Skin of body (tissue), 2 donors: ENCODE results near the gene VSTM4. TPM values are rescaled to one million over a fixed set of nuclear protein-coding genes. Genes with fewer than 3 reads are reported as not detected.

ENCODE experiments used
- DNase-seq: peaks from one replicate; lab custom pipeline; 2025; lab: John Stamatoyannopoulos, UW
- total RNA-seq: library from RNA; depleted of rRNA; stranded (reverse); fragments of >200 nt; gene quantifications from one replicate; pipeline ENCODE4 v1.2.3, GENCODE V29; 2014

Gene VSTM4
- total RNA-seq, 1 donor from 2014 or later, result 40.5 TPM

DNA sequence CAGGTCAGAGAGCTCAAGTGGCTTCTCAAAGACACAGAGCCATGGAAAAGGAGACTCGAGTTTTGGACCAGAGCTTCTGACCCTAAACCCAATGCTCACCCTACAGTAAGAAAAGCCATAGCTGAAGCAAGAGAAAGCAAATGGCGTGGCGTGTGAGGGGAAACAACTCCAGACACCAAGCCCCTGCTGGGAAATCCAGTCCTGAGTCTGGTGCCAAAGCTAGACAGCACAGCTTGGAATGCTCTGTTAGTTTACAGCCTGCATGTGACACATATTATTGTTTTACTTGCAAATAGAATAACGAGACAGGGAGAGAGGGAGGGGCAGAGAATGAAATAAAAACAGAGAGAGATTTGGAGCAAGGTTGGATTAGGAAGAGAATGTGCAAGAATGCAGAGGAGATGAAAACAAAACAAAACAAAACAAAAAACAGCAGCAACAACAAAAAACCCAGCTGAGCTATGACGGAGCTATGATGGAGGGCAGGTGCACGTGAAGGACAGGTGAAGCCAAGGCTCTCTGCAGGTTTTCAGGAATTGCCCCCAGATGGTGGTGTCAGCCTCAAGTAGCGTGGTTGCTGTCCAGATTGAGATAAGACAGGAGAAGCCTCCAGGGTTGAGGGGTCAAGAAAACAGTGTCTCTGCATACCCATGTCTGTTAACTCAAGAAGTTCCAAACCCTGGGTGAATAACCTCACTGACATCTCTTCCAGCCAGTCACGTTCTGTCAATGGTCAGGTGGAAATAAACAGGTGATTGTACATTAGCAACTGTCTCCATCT, 105.9 kb downstream of the VSTM4 start:
- peak; percentile 63 for DNase-seq

DNA sequence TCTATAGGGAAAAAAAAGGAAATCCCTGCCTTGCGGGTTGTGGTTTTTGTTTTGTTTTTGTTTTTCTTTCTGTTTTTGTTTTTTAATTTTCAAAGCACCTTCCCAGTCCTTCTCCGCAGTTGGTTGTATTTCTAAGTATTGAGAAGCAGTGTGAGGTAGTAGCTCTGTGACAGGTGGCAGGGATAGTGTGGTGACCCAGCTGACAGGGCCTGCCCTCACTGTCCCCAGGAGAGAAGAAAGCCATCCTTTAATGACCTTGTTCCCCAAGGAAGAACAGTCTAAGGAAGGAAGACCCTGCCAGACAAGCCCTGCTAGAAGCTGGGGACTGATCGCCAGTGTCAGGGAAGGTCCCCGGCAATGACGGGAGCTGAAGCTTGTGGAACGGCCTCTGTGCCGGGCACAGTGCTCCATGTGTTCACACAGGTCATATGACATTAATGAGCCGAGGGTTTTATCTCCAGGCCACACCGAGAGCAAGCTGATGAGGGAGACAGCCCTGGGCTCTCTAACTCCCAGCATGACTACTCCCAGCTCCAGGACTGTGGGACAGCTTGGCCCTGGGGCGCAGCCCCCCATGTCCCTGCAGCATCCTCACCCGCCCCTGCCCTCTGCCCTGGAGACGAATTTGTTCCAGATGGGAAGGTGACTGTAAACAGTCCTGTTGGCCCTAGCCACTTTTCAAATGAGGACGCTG, 106.7 kb downstream of the VSTM4 start:
- DNase-seq, result no peak

DNA sequence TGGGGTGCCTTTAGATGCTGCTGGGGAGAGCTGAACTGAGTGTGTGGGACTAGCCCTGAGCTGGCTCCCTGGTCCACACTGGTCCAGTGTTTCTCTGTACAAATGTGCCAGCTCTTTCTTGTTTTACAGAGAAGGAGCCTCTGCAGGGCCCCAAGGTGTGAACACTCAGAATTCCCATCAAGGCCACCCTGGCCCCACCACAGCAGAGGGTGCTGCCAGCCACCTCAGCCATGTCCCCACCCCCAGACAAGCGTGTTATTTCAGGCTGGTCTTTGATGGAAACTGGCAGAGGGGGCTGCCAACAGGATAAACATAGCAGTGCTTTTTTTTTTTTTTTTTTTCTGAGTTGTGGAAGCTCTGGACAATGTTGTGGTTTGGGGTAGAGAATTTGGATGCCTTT, 107.2 kb downstream of the VSTM4 start:
- no peak for DNase-seq

- DNase-seq, result no peak
These were observed 108.2 kb downstream of the VSTM4 start for GRCh38 chr10:49007129-49007528.

- no peak for DNase-seq
These were observed 110.1 kb downstream of the VSTM4 start for GRCh38 chr10:49005270-49005669.

GRCh38 chr10:49001870-49002672, 113.3 kb downstream of the VSTM4 start:
- no peak for DNase-seq

DNA sequence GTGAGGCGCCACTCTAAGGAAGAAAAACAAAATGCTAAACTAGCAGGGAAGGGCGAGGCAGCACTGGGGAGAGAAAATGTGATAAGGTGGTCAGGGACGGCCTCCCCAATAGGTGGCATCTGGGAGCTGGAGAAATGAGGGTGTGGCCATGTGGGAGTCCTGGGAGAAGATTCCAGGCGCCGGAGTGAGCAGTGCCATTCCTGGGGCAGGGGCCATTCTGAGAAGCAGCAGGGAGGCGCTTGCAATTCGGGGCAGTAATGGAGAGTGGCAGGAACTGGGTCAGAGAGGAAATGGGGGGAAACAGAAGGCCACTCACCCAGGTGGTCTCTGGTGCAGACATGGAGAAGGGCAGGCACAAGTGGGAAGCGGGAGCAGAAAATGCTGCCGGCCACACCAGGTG, 113.9 kb downstream of the VSTM4 start:
- no peak for DNase-seq

DNA sequence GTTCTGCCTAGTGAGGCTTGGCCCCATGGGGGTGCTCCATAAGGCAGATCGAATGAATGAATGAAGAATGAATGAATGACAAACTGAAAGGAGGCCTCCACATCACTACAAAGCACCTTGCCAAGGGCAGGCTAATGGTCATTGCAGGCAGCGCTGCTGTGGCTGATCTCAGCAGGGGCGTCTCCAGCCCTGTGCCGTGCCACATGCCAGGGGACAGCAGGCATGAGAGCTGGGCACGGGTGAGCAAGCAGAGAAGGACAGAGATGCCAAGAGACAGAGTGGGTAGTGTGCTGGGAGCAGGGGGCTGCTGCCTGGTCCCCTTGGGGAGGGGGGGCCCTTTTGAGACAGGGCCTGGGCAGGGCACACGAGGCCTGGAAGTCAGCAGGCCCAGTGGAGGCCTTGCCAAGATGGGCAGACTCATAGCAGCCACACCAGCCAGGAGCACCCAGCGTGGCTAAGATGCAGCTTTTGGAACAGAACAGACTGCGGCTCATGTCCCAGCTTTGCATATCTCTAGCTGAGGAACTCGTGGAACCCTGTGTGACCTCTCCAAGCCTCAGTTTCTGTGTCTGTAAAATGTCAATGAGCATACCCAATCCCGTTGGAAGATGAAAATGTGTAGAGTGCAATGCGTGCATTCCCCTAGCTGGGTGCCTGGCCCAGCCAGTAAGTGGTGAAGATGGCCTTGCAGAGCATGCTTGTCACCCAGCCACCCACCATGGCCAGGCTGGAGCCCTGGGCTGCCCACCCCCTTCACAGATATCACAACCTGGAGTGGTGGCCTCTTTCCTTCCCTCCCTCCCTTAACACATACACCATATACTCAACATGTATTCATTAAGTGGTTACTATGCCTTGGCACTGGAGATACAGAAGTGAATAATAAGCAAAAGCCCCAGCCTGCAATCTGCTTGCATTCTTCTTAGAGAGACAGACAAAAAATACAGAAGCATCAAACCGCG, 114.6 kb downstream of the VSTM4 start:
- no peak for DNase-seq

DNA sequence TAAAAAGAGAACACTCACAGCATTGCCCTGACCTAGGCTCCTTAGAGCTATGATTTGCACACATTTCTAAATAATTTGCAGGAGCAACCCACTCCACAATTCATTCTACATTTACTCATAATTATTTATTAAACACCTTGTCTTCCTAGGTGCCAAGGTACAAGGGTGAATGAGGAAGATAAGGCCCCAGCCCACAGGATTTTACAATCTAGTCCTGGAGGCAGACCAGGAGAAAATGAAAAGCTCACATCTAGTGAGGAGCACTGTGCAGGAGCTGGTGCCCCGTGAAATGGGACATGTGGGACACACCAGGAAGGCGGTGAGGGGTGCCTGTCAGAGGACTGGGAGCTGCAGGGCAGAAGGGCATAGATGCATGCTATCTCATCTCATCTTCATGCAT, 116.0 kb downstream of the VSTM4 start:
- DNase-seq, result no peak

GRCh38 chr10:48996329-48996728, 119.0 kb downstream of the VSTM4 start:
- DNase-seq, result no peak

DNA sequence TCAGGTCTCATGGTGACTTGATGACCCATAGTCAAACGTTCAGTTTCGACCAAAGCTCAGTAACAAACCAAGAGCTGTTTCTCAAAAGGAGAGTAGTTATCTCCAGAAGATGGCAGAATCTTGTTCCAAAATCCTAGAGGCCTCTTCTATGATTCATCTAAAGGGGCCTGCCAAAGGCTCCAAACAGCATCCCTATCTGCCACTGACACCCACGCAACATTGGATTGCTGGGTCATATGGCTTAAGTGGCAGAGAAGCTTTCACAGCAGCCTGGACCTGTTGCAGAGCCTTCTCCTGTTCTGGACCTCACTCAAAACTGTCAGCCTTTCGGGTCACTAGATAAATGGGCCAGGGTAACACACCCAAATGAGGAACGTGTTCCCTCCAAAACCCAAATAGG, 121.7 kb downstream of the VSTM4 start:
- DNase-seq, result no peak

DNA sequence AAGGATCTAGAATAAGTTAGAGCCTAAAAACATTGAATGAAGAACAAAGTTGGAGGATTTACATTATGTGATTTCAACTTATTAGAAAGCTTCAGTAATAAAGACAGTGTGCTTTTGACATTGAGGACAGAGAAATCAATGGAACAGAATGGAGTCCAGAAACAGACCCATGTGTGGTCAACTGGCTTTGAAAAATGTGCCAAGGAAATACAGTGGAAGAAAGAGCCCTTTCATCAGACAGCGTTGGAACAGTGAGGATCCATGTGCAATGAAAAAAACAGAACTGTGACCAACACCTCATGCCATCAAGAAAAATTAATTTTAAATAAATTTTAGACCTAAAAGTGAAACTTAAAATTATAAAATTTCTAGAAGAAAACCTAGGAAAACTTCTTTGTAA, 125.1 kb downstream of the VSTM4 start:
- DNase-seq, result no peak

DNA sequence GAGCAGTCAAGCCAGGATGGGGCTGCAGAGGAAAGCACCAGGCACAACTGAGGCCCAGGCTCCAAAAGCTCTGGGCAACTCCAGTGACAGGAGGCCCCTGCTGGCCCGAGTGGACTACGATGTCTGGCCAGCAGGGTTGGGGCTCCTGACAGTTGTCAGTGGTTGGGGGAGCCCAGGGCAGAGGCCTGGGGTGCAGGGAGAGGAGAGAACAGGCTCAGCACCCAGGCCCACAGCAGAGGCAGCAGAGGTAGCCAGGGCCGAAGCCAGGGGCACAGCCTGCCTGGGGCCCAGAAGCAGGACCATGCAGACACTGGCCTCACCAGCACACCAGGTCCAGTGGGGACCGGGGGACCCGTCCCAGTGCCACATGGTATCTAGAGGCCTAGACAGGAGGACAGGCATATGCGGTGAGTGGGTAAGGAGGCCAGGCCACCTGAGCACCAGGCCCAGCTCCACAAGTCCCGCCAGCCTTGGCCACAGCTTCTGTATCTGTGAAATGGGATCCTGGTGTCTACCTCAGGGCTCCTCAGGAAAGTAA, 129.6 kb downstream of the VSTM4 start:
- no peak for DNase-seq

DNA sequence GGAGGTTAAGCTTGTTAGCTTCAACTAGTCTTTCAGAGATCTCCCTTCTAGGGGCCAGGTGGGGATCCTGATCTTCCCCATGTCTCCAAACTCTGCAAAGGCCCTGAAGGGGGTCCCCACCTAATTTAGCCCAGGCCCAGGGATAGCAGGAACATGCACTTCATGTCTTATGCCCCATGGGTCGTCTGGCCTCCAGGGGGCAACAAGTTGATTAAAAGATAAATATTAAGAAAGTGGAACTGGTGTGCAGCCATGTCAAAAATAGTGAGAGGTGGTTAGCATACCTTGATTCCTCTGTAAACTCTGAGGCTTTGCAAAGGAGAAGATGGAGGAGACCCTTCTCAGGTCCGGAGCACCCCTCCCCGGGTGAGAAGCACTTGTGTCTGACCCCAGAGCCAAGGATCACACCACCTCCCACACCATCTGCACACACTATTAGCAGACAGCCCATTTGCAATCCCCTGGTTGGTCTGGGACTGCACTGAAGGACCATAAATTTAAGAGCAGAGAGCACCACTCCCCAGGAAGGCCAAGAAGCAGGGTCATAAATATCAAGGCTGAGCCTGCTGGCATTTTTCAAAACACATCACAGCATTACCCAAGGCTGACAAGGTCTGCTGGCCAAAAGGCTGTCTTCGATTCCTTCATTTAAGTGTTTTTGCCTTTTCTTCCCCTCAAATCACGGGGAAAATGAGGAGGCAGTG, 131.5 kb downstream of the VSTM4 start:
- no peak for DNase-seq

- DNase-seq, result no peak
These were observed 132.7 kb downstream of the VSTM4 start for GRCh38 chr10:48982584-48982983.

DNA sequence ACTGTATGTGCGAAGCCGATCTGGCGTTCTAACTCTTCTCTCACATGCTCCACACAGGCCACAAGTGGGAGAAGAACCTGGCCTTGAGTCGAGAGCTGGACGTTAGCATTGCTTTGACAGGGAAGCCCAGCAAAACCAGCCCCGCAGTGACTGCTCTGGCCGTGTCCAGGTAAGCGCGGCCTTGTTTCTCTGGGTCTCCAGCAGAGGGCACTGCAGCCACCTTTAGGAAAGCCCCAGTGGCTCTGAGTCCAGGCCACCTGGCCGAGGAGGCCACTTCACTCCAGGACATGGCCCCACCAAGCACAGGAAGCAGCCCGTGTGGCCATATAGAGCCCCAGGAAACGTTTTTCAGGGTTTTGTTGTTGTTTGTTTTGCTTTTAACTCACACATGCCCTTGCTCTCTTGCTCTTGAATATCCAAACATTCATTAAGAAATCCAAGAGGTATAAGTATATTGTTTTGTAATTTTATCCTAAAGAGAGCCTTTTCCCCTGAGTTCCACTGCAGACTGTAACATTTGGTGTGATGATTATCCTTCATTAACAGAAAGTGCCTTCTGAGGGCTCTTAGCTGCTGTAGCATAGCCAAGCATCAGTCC, 133.9 kb downstream of the VSTM4 start:
- no peak for DNase-seq

DNA sequence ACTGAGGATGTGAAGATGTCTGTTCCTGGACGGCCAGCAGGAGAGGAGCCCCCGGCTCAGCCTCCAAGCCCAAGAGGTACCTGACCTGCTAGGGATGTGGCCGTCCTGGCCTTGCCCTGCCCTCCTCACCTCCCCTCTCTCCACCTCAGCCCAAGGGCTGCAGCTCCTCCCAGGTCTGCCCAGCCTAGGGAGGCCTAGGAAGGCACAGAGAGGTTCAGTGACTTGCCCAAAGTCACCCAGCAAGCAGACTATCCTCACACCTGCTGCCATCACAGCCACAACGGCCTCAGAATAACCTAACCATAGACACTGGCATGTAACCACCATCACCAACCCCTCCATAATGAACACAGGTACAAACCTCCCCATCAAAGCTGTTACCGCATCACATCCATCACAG, 137.0 kb downstream of the VSTM4 start:
- no peak for DNase-seq

GRCh38 chr10:48976196-48976595, 139.1 kb downstream of the VSTM4 start:
- DNase-seq, result no peak

DNA sequence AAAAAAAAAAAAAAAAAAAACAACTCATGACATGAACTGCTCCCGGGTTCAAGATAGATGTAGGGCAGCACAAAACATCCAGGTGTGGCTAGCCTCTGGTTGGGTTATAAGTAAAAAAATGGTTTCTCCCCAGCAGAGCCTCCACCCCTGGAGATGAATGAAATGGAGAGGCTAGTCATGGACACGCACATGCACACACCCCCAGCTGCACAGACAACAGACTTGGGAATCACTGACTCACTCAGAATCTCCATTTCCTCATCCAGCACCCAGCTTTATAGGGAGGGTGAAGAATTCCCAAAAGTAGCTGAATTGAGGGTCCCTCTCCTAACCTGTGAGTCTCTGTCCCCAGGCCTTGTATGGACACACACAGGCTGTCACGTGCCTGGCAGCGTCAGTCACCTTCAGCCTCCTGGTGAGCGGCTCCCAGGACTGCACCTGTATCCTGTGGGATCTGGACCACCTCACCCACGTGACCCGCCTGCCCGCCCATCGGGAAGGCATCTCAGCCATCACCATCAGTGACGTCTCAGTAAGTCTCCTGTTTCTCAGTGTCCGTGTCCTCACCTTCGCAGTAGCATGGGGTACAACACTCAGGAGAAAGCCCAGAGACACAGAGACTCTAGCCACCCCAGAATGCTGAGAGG, 140.7 kb downstream of the VSTM4 start:
- no peak for DNase-seq
